HT-29 (cell line): ENCODE data around the gene KLHDC3. TPM values are rescaled to one million over a fixed set of nuclear protein-coding genes. Genes with fewer than 3 reads are reported as not detected.

Experiments used
- DNase-seq: peaks from one replicate; pipeline ENCODE4 v3.0.0-alpha.2; 2015; ENCODE audit warnings: low spot score
- total RNA-seq: library from RNA; depleted of rRNA; stranded (reverse); fragments of >200 nt; shearing (Covaris generic); gene quantifications from 2 replicates; pipeline ENCODE4 v1.2.3, GENCODE V29; 2014; rRNA removed

The KLHDC3 gene
- total RNA-seq, 1 experiment from 2014 or later, result 126 TPM

GRCh38 chr6:43055966-43056365, 41.9 kb downstream of the KLHDC3 start:
- DNase-seq, result no peak

GRCh38 chr6:43058531-43058930, 44.5 kb downstream of the KLHDC3 start:
- DNase-seq, result no peak

- peak; percentile 99 for DNase-seq
Observed at GRCh38 chr6:43059168-43060033, 45.4 kb downstream of the KLHDC3 start, which contains the start of the genes KLC4 and MRPL2. Gene KLC4 (plus strand): TSS chr6:43059631. CDS start chr6:43061336, 1,705 bp downstream. Gene MRPL2 (minus strand): TSS chr6:43059434. CDS start chr6:43059381, 53 bp downstream.

GRCh38 chr6:43060034-43060754, 46.1 kb downstream of the KLHDC3 start:
- peak; percentile 79 for DNase-seq

- no peak for DNase-seq
Observed at GRCh38 chr6:43060755-43061633, 46.9 kb downstream of the KLHDC3 start.

- no peak for DNase-seq
Observed at GRCh38 chr6:43061861-43062260, 47.8 kb downstream of the KLHDC3 start.

GRCh38 chr6:43062818-43063217, 48.8 kb downstream of the KLHDC3 start:
- no peak for DNase-seq

GRCh38 chr6:43070028-43070632, 56.1 kb downstream of the KLHDC3 start:
- peak; percentile 54 for DNase-seq

Other genes with a start within 250 kb of the KLHDC3 start
- gene BICRAL, start 232.2 kb upstream of the KLHDC3 start, total RNA-seq, result 3.6 and 3.9 TPM in 2 replicates
- 63.6 and 67.1 TPM in 2 replicates for gene RPL7L1, start 134.6 kb upstream of the KLHDC3 start, total RNA-seq
- gene PTCRA, start 98.2 kb upstream of the KLHDC3 start, total RNA-seq, result not detected in 2 replicates
- gene CNPY3, start 84.8 kb upstream of the KLHDC3 start, total RNA-seq, result 50.2 and 54.5 TPM in 2 replicates
- not detected in 2 replicates for gene GNMT, start 53.5 kb upstream of the KLHDC3 start, total RNA-seq
- gene PEX6, start 35.1 kb upstream of the KLHDC3 start, total RNA-seq, result 40.9 and 50.5 TPM in 2 replicates
- gene PPP2R5D, start 29.7 kb upstream of the KLHDC3 start, total RNA-seq, result 48.1 and 53.4 TPM in 2 replicates
- 91.0 and 91.3 TPM in 2 replicates for gene MEA1, start 303 bp upstream of the KLHDC3 start, total RNA-seq
- 76.7 and 82.0 TPM in 2 replicates for gene RRP36, start 7.4 kb downstream of the KLHDC3 start, total RNA-seq
- 20.9 and 21.1 TPM in 2 replicates for gene CUL7, start 39.6 kb downstream of the KLHDC3 start, total RNA-seq
- 54.4 and 79.1 TPM in 2 replicates for gene MRPL2, start 45.2 kb downstream of the KLHDC3 start, total RNA-seq
- 47.6 and 58.8 TPM in 2 replicates for gene KLC4, start 45.4 kb downstream of the KLHDC3 start, total RNA-seq
- 48.0 and 56.3 TPM in 2 replicates for gene PTK7, start 62.1 kb downstream of the KLHDC3 start, total RNA-seq
- 49.2 and 57.4 TPM in 2 replicates for gene SRF, start 157.0 kb downstream of the KLHDC3 start, total RNA-seq
- 13.5 and 17.2 TPM in 2 replicates for gene CUL9, start 167.9 kb downstream of the KLHDC3 start, total RNA-seq
- 125 and 130 TPM in 2 replicates for gene DNPH1, start 215.2 kb downstream of the KLHDC3 start, total RNA-seq
- 0.73 and 0.79 TPM in 2 replicates for gene TTBK1, start 229.2 kb downstream of the KLHDC3 start, total RNA-seq